Kidney epithelial cell (primary cell): ENCODE measurements around the gene CSGALNACT2. TPM values are rescaled to one million over a fixed set of nuclear protein-coding genes. Genes with fewer than 3 reads are reported as not detected.

ENCODE experiments used
- DNase-seq: peaks from one replicate; pipeline ENCODE4 v3.0.0-alpha.2; 2010; ENCODE audit warnings: low read depth
- H3K27me3 ChIP-seq: 2 replicates; pipeline ENCODE4 v1.6.0; 2011; ENCODE audit warnings: low read length; ENCODE audit not compliant: control insufficient read depth, insufficient read depth
- H3K36me3 ChIP-seq: 2 replicates; pipeline ENCODE4 v1.5.1; 2011; ENCODE audit warnings: low read length; ENCODE audit not compliant: control insufficient read depth, insufficient read depth
- H3K4me3 ChIP-seq: 2 replicates; pipeline ENCODE4 v1.5.1; 2011; ENCODE audit warnings: low read depth, mild to moderate bottlenecking, control low read depth, low read length
- total RNA-seq: library from RNA; depleted of rRNA; stranded (reverse); fragments of >200 nt; gene quantifications from 2 replicates; pipeline ENCODE4 v1.2.3, GENCODE V29; 2015
- TF ChIP-seq, protein P1 (sequence below): IDR thresholded peaks from 2 replicates; pipeline ENCODE4 v1.5.1; 2011; ENCODE audit warnings: mild to moderate bottlenecking, moderate library complexity, low read length, control low read depth, inconsistent platforms; ENCODE audit not compliant: insufficient read depth, poor library complexity, severe bottlenecking

CSGALNACT2 gene
- total RNA-seq, 1 donor from 2014 or later = 17.3 TPM

GRCh38 chr10:43128331-43128730 lies 9.9 kb upstream of the CSGALNACT2 start:
- no peaks in the 10 kb centered on the region for H3K36me3 ChIP-seq
- H3K4me3 ChIP-seq = no peak overlapping the region
- DNase-seq = no peak
- H3K27me3 ChIP-seq = peaks cover 3% of the 10 kb centered on the region
- TF ChIP-seq, protein P1, sequence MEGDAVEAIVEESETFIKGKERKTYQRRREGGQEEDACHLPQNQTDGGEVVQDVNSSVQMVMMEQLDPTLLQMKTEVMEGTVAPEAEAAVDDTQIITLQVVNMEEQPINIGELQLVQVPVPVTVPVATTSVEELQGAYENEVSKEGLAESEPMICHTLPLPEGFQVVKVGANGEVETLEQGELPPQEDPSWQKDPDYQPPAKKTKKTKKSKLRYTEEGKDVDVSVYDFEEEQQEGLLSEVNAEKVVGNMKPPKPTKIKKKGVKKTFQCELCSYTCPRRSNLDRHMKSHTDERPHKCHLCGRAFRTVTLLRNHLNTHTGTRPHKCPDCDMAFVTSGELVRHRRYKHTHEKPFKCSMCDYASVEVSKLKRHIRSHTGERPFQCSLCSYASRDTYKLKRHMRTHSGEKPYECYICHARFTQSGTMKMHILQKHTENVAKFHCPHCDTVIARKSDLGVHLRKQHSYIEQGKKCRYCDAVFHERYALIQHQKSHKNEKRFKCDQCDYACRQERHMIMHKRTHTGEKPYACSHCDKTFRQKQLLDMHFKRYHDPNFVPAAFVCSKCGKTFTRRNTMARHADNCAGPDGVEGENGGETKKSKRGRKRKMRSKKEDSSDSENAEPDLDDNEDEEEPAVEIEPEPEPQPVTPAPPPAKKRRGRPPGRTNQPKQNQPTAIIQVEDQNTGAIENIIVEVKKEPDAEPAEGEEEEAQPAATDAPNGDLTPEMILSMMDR = no peak

GRCh38 chr10:43128958-43129706 lies 9.1 kb upstream of the CSGALNACT2 start:
- DNase-seq = peak; percentile 88
- TF ChIP-seq, protein P1 = no peak
- H3K27me3 ChIP-seq = peaks cover 3% of the 10 kb centered on the region
- H3K4me3 ChIP-seq = no peak overlapping the region
- no peaks in the 10 kb centered on the region for H3K36me3 ChIP-seq

- Histone ChIP-seq H3K4me3 (no peak overlapping the region), H3K36me3 (no peaks in the 10 kb centered on the region), H3K27me3 (peaks cover 3% of the 10 kb centered on the region)
- no peak for DNase-seq
- TF ChIP-seq, protein P1 = no peak
These were observed 7.5 kb upstream of the CSGALNACT2 start for GRCh38 chr10:43130770-43131171.

DNA sequence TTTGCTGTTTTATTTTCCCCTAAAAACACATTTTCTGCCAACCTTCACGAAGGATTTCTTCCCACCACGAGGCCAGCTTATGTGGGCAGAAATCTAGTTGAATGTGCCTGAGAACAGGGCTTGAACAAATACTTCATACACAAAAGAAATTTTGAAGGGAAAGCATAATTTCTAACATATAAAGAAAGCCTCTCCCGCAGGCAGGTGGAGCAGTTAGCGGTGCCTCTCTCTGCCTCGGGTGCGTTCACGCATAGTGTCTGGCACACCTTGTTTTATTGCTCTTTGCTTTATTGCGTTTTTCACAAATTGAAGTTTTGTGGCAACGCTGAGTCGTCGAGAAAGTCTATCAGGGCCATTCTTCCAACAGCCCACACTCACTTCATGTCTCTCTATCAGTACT lies 7.0 kb upstream of the CSGALNACT2 start:
- TF ChIP-seq, protein P1 = no peak
- Histone ChIP-seq H3K4me3 (no peak overlapping the region), H3K27me3 (peaks cover 1% of the 10 kb centered on the region), H3K36me3 (no peaks in the 10 kb centered on the region)
- DNase-seq = no peak

GRCh38 chr10:43131906-43132305 lies 6.3 kb upstream of the CSGALNACT2 start:
- no peaks in the 10 kb centered on the region for H3K27me3 ChIP-seq
- no peak overlapping the region for H3K4me3 ChIP-seq
- no peak for DNase-seq
- TF ChIP-seq, protein P1 = no peak
- H3K36me3 ChIP-seq = no peaks in the 10 kb centered on the region
